ENCODE results near the gene KCNQ1.

The KCNQ1 gene

GRCh38 chr11:2877474-2877873 is 432.7 kb downstream of the KCNQ1 start:
- TF ChIP-seq CTCF (IDR thresholded peaks at IDR 0.05; ENCODE audit: poor library complexity, severe bottlenecking) = no peak
- Histone ChIP-seq H3K36me3 (ENCODE audit: low read depth) (no peaks in the 10 kb centered on the region), H3K4me1 (ENCODE audit: insufficient read depth, poor library complexity, severe bottlenecking) (no peaks in the 10 kb centered on the region), H3K27ac (ENCODE audit: poor library complexity, severe bottlenecking) (no peak overlapping the region), H3K27me3 (ENCODE audit: insufficient read depth, poor library complexity, severe bottlenecking) (no peaks in the 10 kb centered on the region), H3K9me3 (ENCODE audit: severe bottlenecking) (no peaks in the 10 kb centered on the region), H3K4me3 (ENCODE audit: severe bottlenecking) (no peak overlapping the region)
- DNase-seq (ENCODE audit: low spot score) = no peak
- no peak for ATAC-seq (ENCODE audit: low read depth)

DNA sequence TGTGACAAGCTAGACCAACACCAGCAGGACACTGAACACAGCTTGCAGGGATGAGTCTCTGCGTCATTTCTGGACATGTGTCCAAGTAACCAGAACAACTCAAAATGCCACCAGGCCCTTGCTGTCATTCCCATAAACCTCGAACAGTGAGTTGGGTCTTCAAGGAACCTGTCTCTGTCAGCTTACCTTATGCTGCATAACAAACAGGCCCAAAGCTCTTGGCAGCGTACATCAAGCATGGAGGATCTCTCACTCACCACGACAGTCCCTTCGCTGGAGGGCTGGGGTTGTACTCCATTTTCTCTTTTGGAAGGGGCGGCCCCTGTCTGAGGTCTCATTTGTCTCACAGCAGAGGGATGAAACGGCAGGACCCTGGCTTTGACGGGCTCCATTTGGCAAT is 434.0 kb downstream of the KCNQ1 start:
- Histone ChIP-seq H3K27ac (ENCODE audit: poor library complexity, severe bottlenecking) (no peak overlapping the region), H3K4me3 (ENCODE audit: severe bottlenecking) (no peak overlapping the region), H3K4me1 (ENCODE audit: insufficient read depth, poor library complexity, severe bottlenecking) (no peaks in the 10 kb centered on the region), H3K27me3 (ENCODE audit: insufficient read depth, poor library complexity, severe bottlenecking) (no peaks in the 10 kb centered on the region), H3K9me3 (ENCODE audit: severe bottlenecking) (no peaks in the 10 kb centered on the region), H3K36me3 (ENCODE audit: low read depth) (no peaks in the 10 kb centered on the region)
- no peak for TF ChIP-seq CTCF (IDR thresholded peaks at IDR 0.05; ENCODE audit: poor library complexity, severe bottlenecking)
- ATAC-seq (ENCODE audit: low read depth) = no peak
- no peak for DNase-seq (ENCODE audit: low spot score)

DNA sequence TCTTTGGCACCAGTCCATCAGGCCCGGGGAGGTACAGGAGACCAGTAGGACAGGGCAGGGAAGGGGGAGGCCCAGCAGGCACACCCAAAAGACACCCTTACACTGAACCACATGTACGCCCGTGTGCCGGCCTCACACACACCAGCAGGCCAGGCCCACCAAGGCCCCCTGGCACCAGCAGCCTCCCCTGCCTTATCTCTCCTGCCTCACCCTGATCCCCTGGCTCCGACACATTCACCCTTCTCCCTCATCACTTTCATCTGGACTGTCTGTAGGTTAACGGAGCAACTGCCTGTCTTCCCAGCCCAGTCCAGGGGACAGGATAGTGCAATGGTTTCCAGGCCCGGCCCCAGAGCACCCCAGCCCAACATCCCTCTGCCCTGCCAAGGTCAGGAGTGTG is 435.8 kb downstream of the KCNQ1 start:
- Histone ChIP-seq H3K27ac (ENCODE audit: poor library complexity, severe bottlenecking) (no peak overlapping the region), H3K9me3 (ENCODE audit: severe bottlenecking) (no peaks in the 10 kb centered on the region), H3K36me3 (ENCODE audit: low read depth) (no peaks in the 10 kb centered on the region), H3K4me3 (ENCODE audit: severe bottlenecking) (no peak overlapping the region), H3K4me1 (ENCODE audit: insufficient read depth, poor library complexity, severe bottlenecking) (no peaks in the 10 kb centered on the region), H3K27me3 (ENCODE audit: insufficient read depth, poor library complexity, severe bottlenecking) (no peaks in the 10 kb centered on the region)
- DNase-seq (ENCODE audit: low spot score) = no peak
- ATAC-seq (ENCODE audit: low read depth) = no peak
- TF ChIP-seq CTCF (IDR thresholded peaks at IDR 0.05; ENCODE audit: poor library complexity, severe bottlenecking) = no peak

DNA sequence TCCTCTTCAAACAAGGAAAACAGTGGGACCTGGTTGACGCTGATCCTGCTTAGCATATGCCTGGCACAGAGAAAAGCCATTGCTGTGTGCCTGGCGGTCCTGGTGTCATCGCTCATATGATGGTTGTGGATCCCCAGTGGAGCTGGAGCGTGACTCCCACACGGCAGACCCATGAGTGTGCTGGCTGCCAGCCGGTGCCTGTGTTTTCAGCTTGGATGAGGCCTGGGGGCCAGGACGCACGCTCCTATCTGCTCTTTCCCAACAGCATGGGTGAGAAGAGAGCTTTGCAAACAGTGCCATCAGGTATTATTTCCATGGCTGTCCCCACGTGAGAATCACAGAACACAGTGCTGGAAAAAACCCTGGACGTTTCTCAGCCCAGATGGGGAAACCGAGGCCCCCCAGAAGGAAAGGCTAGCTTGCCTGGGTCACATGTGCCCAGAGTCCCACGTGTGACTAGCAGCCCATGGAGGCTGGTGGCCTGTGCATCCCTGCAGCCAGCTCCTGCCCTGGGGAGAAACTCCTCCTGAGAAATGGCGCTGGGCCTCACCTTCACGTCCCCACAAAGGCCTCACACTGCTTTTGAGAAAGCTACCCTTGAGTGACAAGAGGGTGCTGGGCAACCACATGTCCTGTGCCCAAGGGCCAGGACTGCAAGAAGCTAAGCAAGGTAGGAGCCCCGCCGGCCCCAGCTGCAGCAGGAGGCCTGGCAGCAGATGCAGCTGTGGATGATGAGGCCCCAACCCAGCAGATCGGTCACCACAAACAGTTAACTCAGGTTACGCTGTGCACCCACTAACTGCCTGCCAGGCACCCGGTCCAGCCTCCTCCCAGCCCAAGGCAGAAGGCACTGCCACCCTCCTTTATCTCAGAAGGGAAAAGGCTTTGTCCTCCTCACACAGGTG is 436.5 kb downstream of the KCNQ1 start:
- no peaks in the 10 kb centered on the region for H3K4me1 ChIP-seq (ENCODE audit: insufficient read depth, poor library complexity, severe bottlenecking)
- DNase-seq (ENCODE audit: low spot score) = no peak
- TF ChIP-seq CTCF (IDR thresholded peaks at IDR 0.05; ENCODE audit: poor library complexity, severe bottlenecking) = no peak
- H3K27me3 ChIP-seq (ENCODE audit: insufficient read depth, poor library complexity, severe bottlenecking) = no peaks in the 10 kb centered on the region
- no peaks in the 10 kb centered on the region for H3K36me3 ChIP-seq (ENCODE audit: low read depth)
- H3K9me3 ChIP-seq (ENCODE audit: severe bottlenecking) = no peaks in the 10 kb centered on the region
- H3K4me3 ChIP-seq (ENCODE audit: severe bottlenecking) = no peak overlapping the region
- ATAC-seq (ENCODE audit: low read depth) = no peak
- H3K27ac ChIP-seq (ENCODE audit: poor library complexity, severe bottlenecking) = no peak overlapping the region

DNA sequence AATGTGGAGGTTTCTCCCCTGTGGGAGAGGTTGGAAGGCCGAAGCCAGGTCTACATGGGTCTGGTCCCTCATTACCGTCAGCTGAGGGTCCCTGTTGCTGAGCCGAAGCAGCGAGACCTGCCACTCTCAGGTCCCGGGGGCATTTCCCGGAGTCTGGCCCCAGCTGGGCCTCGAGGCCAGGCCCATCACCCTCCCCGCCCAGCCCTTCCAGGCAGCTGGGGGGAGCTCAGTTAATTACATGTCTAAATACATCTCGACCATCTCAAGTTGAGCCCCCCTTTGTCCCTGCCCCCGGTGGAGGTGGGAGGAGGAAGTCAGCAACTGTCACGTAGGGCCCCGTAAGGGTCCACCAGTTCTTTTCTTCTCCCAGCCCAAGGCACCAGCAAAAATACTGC is 437.2 kb downstream of the KCNQ1 start:
- TF ChIP-seq CTCF (IDR thresholded peaks at IDR 0.05; ENCODE audit: poor library complexity, severe bottlenecking) = no peak
- H3K27ac ChIP-seq (ENCODE audit: poor library complexity, severe bottlenecking) = no peak overlapping the region
- no peak for ATAC-seq (ENCODE audit: low read depth)

More for the DNA sequence above, 437.2 kb downstream of the KCNQ1 start:
- Histone ChIP-seq H3K4me3 (ENCODE audit: severe bottlenecking) (no peak overlapping the region), H3K9me3 (ENCODE audit: severe bottlenecking) (no peaks in the 10 kb centered on the region), H3K27me3 (ENCODE audit: insufficient read depth, poor library complexity, severe bottlenecking) (no peaks in the 10 kb centered on the region), H3K36me3 (ENCODE audit: low read depth) (no peaks in the 10 kb centered on the region), H3K4me1 (ENCODE audit: insufficient read depth, poor library complexity, severe bottlenecking) (no peaks in the 10 kb centered on the region)
- no peak for DNase-seq (ENCODE audit: low spot score)
